HepG2 (cell line): ENCODE data around the gene CD151. TPM values are rescaled to one million over a fixed set of nuclear protein-coding genes. Genes with fewer than 3 reads are reported as not detected.

Experiments
- ATF7-NPFF ChIP-seq: sonication (generic); formaldehyde crosslinking; IDR thresholded peaks from 2 replicates; pipeline ENCODE4 v1.8.1; 2023; ENCODE audit warnings: mild to moderate bottlenecking, low read depth, missing genetic modification reagents, moderate library complexity
- HOXD1 ChIP-seq: sonication (generic); formaldehyde crosslinking; IDR thresholded peaks from 2 replicates; pipeline ENCODE4 v1.5.0; 2020; ENCODE audit warnings: missing genetic modification reagents
- MYPOP ChIP-seq: sonication (generic); formaldehyde crosslinking; IDR thresholded peaks from 2 replicates; pipeline ENCODE4 v1.8.1; 2023; ENCODE audit warnings: mild to moderate bottlenecking, moderate library complexity, missing genetic modification reagents
- PAF1 ChIP-seq: IDR thresholded peaks from 2 replicates; pipeline ENCODE4 v1.6.1; 2016; ENCODE audit warnings: missing genetic modification reagents, missing compliant biosample characterization
- PATZ1 ChIP-seq: sonication (generic); formaldehyde crosslinking; IDR thresholded peaks from 2 replicates; pipeline ENCODE4 v1.4.0; 2020; ENCODE audit warnings: missing genetic modification reagents
- PPARG ChIP-seq: conservative IDR thresholded peaks from 2 replicates; pipeline ENCODE4 v1.6.1; 2016; ENCODE audit warnings: missing biosample characterization, missing genetic modification reagents
- REXO4 ChIP-seq: sonication (generic); formaldehyde crosslinking; IDR thresholded peaks from 2 replicates; pipeline ENCODE4 v1.8.0; 2022; ENCODE audit warnings: missing genetic modification reagents, mild to moderate bottlenecking, borderline replicate concordance
- SP1 ChIP-seq, 2 experiments: fragments of 450-650 bp in 1 of 2; sonication (generic) in 1 of 2; formaldehyde crosslinking in 1 of 2; IDR thresholded peaks; 2 replicates each; pipeline versions ENCODE4 v1.4.0 to v1.6.1; 2016 to 2020; ENCODE audit warnings: missing genetic modification reagents in 1 of 2
- STAT5B ChIP-seq: sonication (generic); formaldehyde crosslinking; IDR thresholded peaks from 2 replicates; pipeline ENCODE4 v1.4.0; 2020; ENCODE audit warnings: missing genetic modification reagents
- ZBED4 ChIP-seq: sonication (generic); formaldehyde crosslinking; IDR thresholded peaks from 2 replicates; pipeline ENCODE4 v1.4.0; 2020; ENCODE audit warnings: missing genetic modification reagents, borderline replicate concordance
- ZBTB3 ChIP-seq: sonication (generic); formaldehyde crosslinking; IDR thresholded peaks from 2 replicates; pipeline ENCODE4 v1.4.0; 2020; ENCODE audit warnings: low read depth, mild to moderate bottlenecking, moderate library complexity, missing genetic modification reagents, borderline replicate concordance
- ZBTB8A ChIP-seq: sonication (generic); formaldehyde crosslinking; IDR thresholded peaks from 2 replicates; pipeline ENCODE4 v1.4.0; 2020; ENCODE audit warnings: mild to moderate bottlenecking, low read depth, missing genetic modification reagents, borderline replicate concordance
- ZFP91 ChIP-seq: sonication (generic); formaldehyde crosslinking; IDR thresholded peaks from 2 replicates; pipeline ENCODE4 v1.9.0; 2022; ENCODE audit warnings: missing genetic modification reagents, mild to moderate bottlenecking, borderline replicate concordance
- ZNF329 ChIP-seq: sonication (generic); formaldehyde crosslinking; IDR thresholded peaks from 2 replicates; pipeline ENCODE4 v1.9.0; 2021; ENCODE audit warnings: low read depth, mild to moderate bottlenecking, missing genetic modification reagents
- ZNF333 ChIP-seq: sonication (generic); formaldehyde crosslinking; IDR thresholded peaks from 2 replicates; pipeline ENCODE4 v1.4.0; 2020; ENCODE audit warnings: mild to moderate bottlenecking, missing genetic modification reagents, borderline replicate concordance
- ZNF501 ChIP-seq: sonication (generic); formaldehyde crosslinking; IDR thresholded peaks from 2 replicates; pipeline ENCODE4 v1.5.1; 2020; ENCODE audit warnings: mild to moderate bottlenecking, moderate library complexity, missing genetic modification reagents
- ZNF737 ChIP-seq: sonication (generic); formaldehyde crosslinking; IDR thresholded peaks from 2 replicates; pipeline ENCODE4 v1.5.0; 2020; ENCODE audit warnings: missing genetic modification reagents, mild to moderate bottlenecking, borderline replicate concordance
- ZNF772 ChIP-seq: sonication (generic); formaldehyde crosslinking; IDR thresholded peaks from 2 replicates; pipeline ENCODE4 v1.5.0; 2020; ENCODE audit warnings: mild to moderate bottlenecking, missing genetic modification reagents
- ZNF777 ChIP-seq: sonication (generic); formaldehyde crosslinking; IDR thresholded peaks from 2 replicates; pipeline ENCODE4 v1.4.0; 2020; ENCODE audit warnings: missing genetic modification reagents
- polyA plus RNA-seq, 8 experiments: library from polyadenylated mRNA; depleted of rRNA in 3 of 8; stranded (reverse) in 7 of 8; unstranded in 1 of 8; fragments of >200 nt; fragmentation: Illumina TruSeq in 4 of 8; extraction: Trizol in 4 of 8; gene quantifications; 2 replicates each; pipeline versions ENCODE4 v1.2.1 to v1.2.3, GENCODE V29; 2011 to 2016; ENCODE audit warnings: low read depth in 4 of 8, missing spikeins in 1 of 8, mixed read lengths in 1 of 8; ENCODE audit not compliant: insufficient read depth in 1 of 8
- total RNA-seq, 5 experiments: library from RNA; depleted of rRNA; stranded (reverse); fragments of >200 nt; fragmentation: Illumina TruSeq; extraction: Trizol; gene quantifications; 2 replicates each; pipeline ENCODE4 v1.2.3, GENCODE V29; 2016; ENCODE audit warnings: low read depth in 1 of 5

Gene CD151
- total and polyA plus RNA-seq, 2 of the 13 experiments (the other 11 are each of a cell fraction or from before 2014, with no cell fraction given): 125 to 197 TPM

GRCh38 chr11:842370-843002, 9.7 kb downstream of the CD151 start, which contains the start of the genes POLR2L and TSPAN4 (continued):
- TF ChIP-seq PATZ1 (CRISPR knock-in tag): no peak; the same call in 1 of the 2 replicates
- TF ChIP-seq ZNF333: no peak
- TF ChIP-seq STAT5B (CRISPR knock-in tag): no peak
- TF ChIP-seq REXO4: no peak
- TF ChIP-seq ZNF737 (CRISPR knock-in tag): no peak
- TF ChIP-seq ZBTB8A (CRISPR knock-in tag): no peak
- TF ChIP-seq ZNF329: 0 out of 2 replicates have a peak, but pooled peaks have one; percentile 19
- no peak; the same call in 1 of the 2 replicates for TF ChIP-seq ZNF777
- TF ChIP-seq MYPOP: peak; percentile 89
- TF ChIP-seq ATF7-NPFF: peak; percentile 60; the same call in 1 of the 2 replicates
- peak; percentile 76 for TF ChIP-seq ZBED4 (CRISPR knock-in tag)
- TF ChIP-seq PPARG: no peak
- TF ChIP-seq ZNF772 (CRISPR knock-in tag): peak; percentile 6; the same call in 1 of the 2 replicates
- no peak for TF ChIP-seq PAF1 (CRISPR knock-in tag)
- no peak for TF ChIP-seq ZFP91 (CRISPR knock-in tag)
- no peak for TF ChIP-seq ZNF501 (CRISPR knock-in tag)
- no peak; the same call in 1 of the 2 replicates for TF ChIP-seq SP1 (IDR thresholded peaks at IDR 0.05)
- peak; percentile 78 for TF ChIP-seq SP1 (CRISPR knock-in tag; IDR thresholded peaks at IDR 0.05)
- no peak for TF ChIP-seq ZBTB3
- TF ChIP-seq HOXD1 (CRISPR knock-in tag): no peak
